Activated B cell treated with CpG ODN at 0.5 μM for 24 hours (primary cell): ENCODE measurements around the gene MRC2. TPM values are rescaled to one million over a fixed set of nuclear protein-coding genes. Genes with fewer than 3 reads are reported as not detected.

Source experiments
- ATAC-seq: fragments of 200-7000 bp; cut with Tn5 transposase; one replicate; pipeline ENCODE4 v1.10.0; 2021; ENCODE audit warnings: low read depth, mild to moderate bottlenecking, moderate library complexity
- CTCF ChIA-PET: fragments of 350-600 bp; sonication (Branson Sonifier 250); formaldehyde crosslinking; loops from one replicate; lab custom pipeline; 2021; ENCODE audit warnings: antibody characterized with exemption; lab: Charles Lee
- POLR2A ChIA-PET: fragments of 350-600 bp; sonication (Branson Sonifier 250); formaldehyde crosslinking; loops from one replicate; lab custom pipeline; 2021; ENCODE audit warnings: antibody characterized with exemption; lab: Charles Lee
- DNase-seq: peaks from one replicate; pipeline ENCODE4 v3.0.0; 2022
- H3K27ac Mint-ChIP-seq: one replicate; pipeline ENCODE4 v1.8.0; 2020; ENCODE audit warnings: mixed read lengths
- H3K27me3 Mint-ChIP-seq: one replicate; pipeline ENCODE4 v1.8.0; 2021; ENCODE audit warnings: mixed read lengths
- H3K36me3 Mint-ChIP-seq: one replicate; pipeline ENCODE4 v1.8.0; 2021; ENCODE audit warnings: low read depth, mixed read lengths
- H3K4me1 Mint-ChIP-seq: one replicate; pipeline ENCODE4 v1.8.0; 2021; ENCODE audit warnings: mixed read lengths
- H3K4me3 Mint-ChIP-seq: one replicate; pipeline ENCODE4 v1.8.0; 2020; ENCODE audit warnings: mild to moderate bottlenecking, mixed read lengths
- H3K9me3 Mint-ChIP-seq: one replicate; pipeline ENCODE4 v1.8.0; 2020; ENCODE audit warnings: mixed read lengths
- CTCF ChIP-seq: fragments of 200-600 bp; IDR thresholded peaks from one replicate; pipeline ENCODE4 v1.8.0; 2022; ENCODE audit warnings: antibody characterized with exemption, mild to moderate bottlenecking
- intact Hi-C: fragments of 100-400 bp; cut with micrococcal nuclease; formaldehyde crosslinking; loops from one replicate; pipeline ENCODE4 v1.15.1; 2024
- total RNA-seq: library from RNA; stranded (reverse); gene quantifications from 2 replicates; pipeline ENCODE4 v1.2.3, GENCODE V29; 2022

The MRC2 gene
- total RNA-seq, 1 donor from 2014 or later = 0.11 TPM

GRCh38 chr17:62717889-62718288 is 90.4 kb downstream of the MRC2 start:
- intact Hi-C loops = no loop called here
- Mint-ChIP-seq H3K36me3 (no peaks in the 10 kb centered on the region), H3K27me3 (peaks cover 2% of the 10 kb centered on the region), H3K4me1 (peaks cover 28% of the 10 kb centered on the region), H3K27ac (no peak overlapping the region), H3K4me3 (no peak overlapping the region), H3K9me3 (no peaks in the 10 kb centered on the region)
- ChIA-PET CTCF (no interaction called here), POLR2A (no interaction called here)
- no peak for TF ChIP-seq CTCF
- ATAC-seq (no peak), DNase-seq (no peak)

GRCh38 chr17:62718429-62718828 is 91.0 kb downstream of the MRC2 start:
- ATAC-seq (no peak), DNase-seq (no peak)
- ChIA-PET CTCF (no interaction called here), POLR2A (no interaction called here)
- Mint-ChIP-seq H3K27ac (no peak overlapping the region), H3K4me3 (no peak overlapping the region), H3K27me3 (peaks cover 2% of the 10 kb centered on the region), H3K4me1 (peaks cover 30% of the 10 kb centered on the region), H3K9me3 (no peaks in the 10 kb centered on the region), H3K36me3 (no peaks in the 10 kb centered on the region)
- TF ChIP-seq CTCF = no peak
- intact Hi-C loops = no loop called here

GRCh38 chr17:62719586-62719985 is 92.1 kb downstream of the MRC2 start:
- intact Hi-C loops = no loop called here
- ChIA-PET CTCF (interaction anchor here (1.9 kb wide), 1 partner anchor 10 kb away, joined by 4 read pairs; no protein-coding TSS in a partner anchor), POLR2A (interaction anchor here (1.2 kb wide), 1 partner anchor 9 kb away, joined by 3 read pairs; no protein-coding TSS in a partner anchor)
- Mint-ChIP-seq H3K27me3 (peaks cover 3% of the 10 kb centered on the region), H3K36me3 (no peaks in the 10 kb centered on the region), H3K9me3 (no peaks in the 10 kb centered on the region), H3K4me3 (no peak overlapping the region), H3K4me1 (peaks cover 41% of the 10 kb centered on the region), H3K27ac (no peak overlapping the region)
- ATAC-seq (no peak), DNase-seq (no peak)
- no peak for TF ChIP-seq CTCF

- no peaks in the 10 kb centered on the region for H3K9me3 Mint-ChIP-seq
- intact Hi-C loops = no loop called here
- peaks cover 3% of the 10 kb centered on the region for H3K27me3 Mint-ChIP-seq
- POLR2A ChIA-PET = interaction anchor here (0.6 to 1.2 kb wide), 4 partner anchors 8 to 1786 kb away, joined by 3 to 4 read pairs (median 3); partner anchors contain the start of gene CEP95
- no peak for TF ChIP-seq CTCF
- H3K4me1 Mint-ChIP-seq = peaks cover 48% of the 10 kb centered on the region
- no peaks in the 10 kb centered on the region for H3K36me3 Mint-ChIP-seq
- DNase-seq = no peak
- H3K4me3 Mint-ChIP-seq = no peak overlapping the region
- CTCF ChIA-PET = interaction anchor here (1.9 kb wide), 1 partner anchor 11 kb away, joined by 4 read pairs; no protein-coding TSS in a partner anchor
- no peak overlapping the region for H3K27ac Mint-ChIP-seq
- peak; percentile 52 for ATAC-seq
Measured at GRCh38 chr17:62720126-62720850, 92.8 kb downstream of the MRC2 start.

- H3K27ac Mint-ChIP-seq = no peak overlapping the region
- no peaks in the 10 kb centered on the region for H3K9me3 Mint-ChIP-seq
- DNase-seq (no peak), ATAC-seq (no peak)
- no peak overlapping the region for H3K4me3 Mint-ChIP-seq
- H3K4me1 Mint-ChIP-seq = peaks cover 59% of the 10 kb centered on the region
- H3K27me3 Mint-ChIP-seq = peaks cover 3% of the 10 kb centered on the region
- ChIA-PET POLR2A (interaction anchor here (0.8 kb wide), 1 partner anchor 8 kb away, joined by 4 read pairs; no protein-coding TSS in a partner anchor), CTCF (no interaction called here)
- intact Hi-C loops = no loop called here
- no peak for TF ChIP-seq CTCF
- no peaks in the 10 kb centered on the region for H3K36me3 Mint-ChIP-seq
Measured at GRCh38 chr17:62722625-62723024, 95.2 kb downstream of the MRC2 start.
